Endothelial cell (in vitro differentiated cells): ENCODE results near the gene LSM3. TPM values are rescaled to one million over a fixed set of nuclear protein-coding genes. Genes with fewer than 3 reads are reported as not detected.

Experiments
- DNase-seq: peaks from one replicate; pipeline ENCODE4 v3.0.0; 2021; ENCODE audit warnings: low spot score
- H3K27ac Mint-ChIP-seq: one replicate; pipeline ENCODE4 v1.8.0; 2021; ENCODE audit warnings: mixed read lengths, inconsistent platforms; ENCODE audit not compliant: unreplicated experiment
- H3K27me3 Mint-ChIP-seq: one replicate; pipeline ENCODE4 v1.8.0; 2021; ENCODE audit warnings: mild to moderate bottlenecking, moderate library complexity, mixed read lengths, inconsistent platforms; ENCODE audit not compliant: unreplicated experiment
- H3K36me3 Mint-ChIP-seq: one replicate; pipeline ENCODE4 v1.8.0; 2021; ENCODE audit warnings: mild to moderate bottlenecking, low read depth, mixed read lengths, inconsistent platforms; ENCODE audit not compliant: unreplicated experiment
- H3K4me1 Mint-ChIP-seq: one replicate; pipeline ENCODE4 v1.8.0; 2021; ENCODE audit warnings: mild to moderate bottlenecking, mixed read lengths, inconsistent platforms; ENCODE audit not compliant: unreplicated experiment
- H3K4me3 Mint-ChIP-seq: one replicate; pipeline ENCODE4 v1.8.0; 2021; ENCODE audit warnings: mild to moderate bottlenecking, mixed read lengths, inconsistent platforms; ENCODE audit not compliant: unreplicated experiment
- H3K9me3 Mint-ChIP-seq: one replicate; pipeline ENCODE4 v1.8.0; 2021; ENCODE audit warnings: mixed read lengths, inconsistent platforms; ENCODE audit not compliant: unreplicated experiment
- total RNA-seq: library from RNA; stranded (reverse); fragmentation: NEBNext Ultra II Directional; extraction: Animal tissue kit (Norgen Biotek cat#: 25700); gene quantifications from one replicate; pipeline ENCODE4 v1.2.1, GENCODE V29; 2021; ENCODE audit not compliant: unreplicated experiment
- TF ChIP-seq, protein P1 (sequence below): fragments of 200-600 bp; sonication (generic); IDR thresholded peaks from one replicate; pipeline ENCODE4 v1.5.0; 2021; ENCODE audit warnings: antibody characterized with exemption; ENCODE audit not compliant: unreplicated experiment

The LSM3 gene
- total RNA-seq, 1 donor from 2014 or later: 14.7 TPM

DNA sequence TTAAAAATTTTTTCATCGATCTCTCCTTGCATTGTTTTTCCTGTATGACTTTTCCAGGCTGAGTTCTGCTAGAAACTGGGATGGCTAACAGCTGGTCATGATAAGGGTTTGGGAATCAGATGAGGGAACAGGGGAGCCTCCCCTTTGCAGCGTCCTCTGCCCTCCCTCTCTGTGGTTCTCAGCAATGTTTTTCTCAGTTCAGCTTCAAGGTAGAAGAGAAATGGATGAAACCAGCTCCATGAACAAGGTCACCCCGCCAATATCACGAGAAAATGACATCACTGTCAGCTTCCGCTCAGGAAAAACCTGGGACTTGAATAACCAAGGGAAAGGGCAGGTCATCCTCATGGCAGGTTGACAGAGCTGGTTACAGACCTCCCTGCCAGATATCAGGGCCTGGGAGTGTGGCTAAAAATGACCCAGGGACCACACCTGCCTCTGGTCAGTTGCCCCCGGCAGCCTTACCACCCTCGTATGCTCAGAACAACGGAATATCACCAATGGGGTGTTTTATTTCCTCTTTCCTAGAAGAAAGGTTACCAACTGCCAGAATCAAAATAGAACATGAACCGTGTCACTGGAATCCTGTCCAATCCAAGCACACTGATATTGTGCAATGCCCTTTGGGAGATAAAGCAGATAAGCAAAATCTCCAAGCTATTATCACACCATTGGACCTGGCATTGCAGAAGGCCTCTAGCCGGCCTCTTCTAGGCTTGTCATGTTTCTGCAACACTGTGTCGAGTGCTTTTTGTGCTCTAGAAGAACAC, 26.1 kb downstream of the LSM3 start:
- H3K27me3 Mint-ChIP-seq: peaks cover 3% of the 10 kb centered on the region
- peaks cover 14% of the 10 kb centered on the region for H3K4me1 Mint-ChIP-seq
- H3K9me3 Mint-ChIP-seq: no peaks in the 10 kb centered on the region

DNA sequence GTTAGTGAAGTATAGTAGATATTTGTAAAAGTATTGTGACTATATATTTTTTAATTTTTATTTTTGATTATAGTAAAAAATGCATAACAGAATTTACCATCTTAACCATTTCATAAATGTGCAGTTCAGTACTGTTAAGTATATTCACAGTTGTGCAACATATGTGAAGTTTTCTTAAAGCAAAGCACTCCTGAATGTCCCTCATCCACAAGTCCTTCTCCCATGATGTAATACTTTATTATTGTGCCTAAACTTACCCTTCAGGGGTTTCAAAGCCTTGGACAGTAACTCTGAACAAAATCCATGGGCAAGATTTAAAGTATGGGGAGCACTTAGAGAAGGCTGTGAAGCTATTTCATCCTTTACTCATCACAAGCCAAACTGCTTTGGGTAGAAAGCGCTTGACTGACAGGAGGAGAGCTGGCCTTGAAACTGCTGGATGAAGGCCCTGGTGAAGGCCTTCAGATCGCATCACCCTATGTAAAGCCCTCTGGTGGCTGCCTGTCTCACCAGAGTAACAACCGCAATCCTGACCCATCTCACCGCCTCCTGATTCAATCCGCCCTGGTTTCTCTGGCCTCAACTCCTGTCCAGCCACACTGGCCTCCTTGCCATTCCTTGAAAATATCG, 28.0 kb downstream of the LSM3 start:
- Mint-ChIP-seq H3K4me1 (peaks cover 25% of the 10 kb centered on the region), H3K27me3 (peaks cover 3% of the 10 kb centered on the region), H3K36me3 (no peaks in the 10 kb centered on the region), H3K27ac (no peak overlapping the region), H3K9me3 (no peaks in the 10 kb centered on the region), H3K4me3 (no peak overlapping the region)
- DNase-seq: no peak
- TF ChIP-seq, protein P1, sequence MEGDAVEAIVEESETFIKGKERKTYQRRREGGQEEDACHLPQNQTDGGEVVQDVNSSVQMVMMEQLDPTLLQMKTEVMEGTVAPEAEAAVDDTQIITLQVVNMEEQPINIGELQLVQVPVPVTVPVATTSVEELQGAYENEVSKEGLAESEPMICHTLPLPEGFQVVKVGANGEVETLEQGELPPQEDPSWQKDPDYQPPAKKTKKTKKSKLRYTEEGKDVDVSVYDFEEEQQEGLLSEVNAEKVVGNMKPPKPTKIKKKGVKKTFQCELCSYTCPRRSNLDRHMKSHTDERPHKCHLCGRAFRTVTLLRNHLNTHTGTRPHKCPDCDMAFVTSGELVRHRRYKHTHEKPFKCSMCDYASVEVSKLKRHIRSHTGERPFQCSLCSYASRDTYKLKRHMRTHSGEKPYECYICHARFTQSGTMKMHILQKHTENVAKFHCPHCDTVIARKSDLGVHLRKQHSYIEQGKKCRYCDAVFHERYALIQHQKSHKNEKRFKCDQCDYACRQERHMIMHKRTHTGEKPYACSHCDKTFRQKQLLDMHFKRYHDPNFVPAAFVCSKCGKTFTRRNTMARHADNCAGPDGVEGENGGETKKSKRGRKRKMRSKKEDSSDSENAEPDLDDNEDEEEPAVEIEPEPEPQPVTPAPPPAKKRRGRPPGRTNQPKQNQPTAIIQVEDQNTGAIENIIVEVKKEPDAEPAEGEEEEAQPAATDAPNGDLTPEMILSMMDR: no peak

More for the DNA sequence above, 26.1 kb downstream of the LSM3 start:
- TF ChIP-seq, protein P1: peak; percentile 8
- H3K36me3 Mint-ChIP-seq: no peaks in the 10 kb centered on the region
- no peak for DNase-seq
- H3K27ac Mint-ChIP-seq: no peak overlapping the region
- H3K4me3 Mint-ChIP-seq: no peak overlapping the region

- TF ChIP-seq, protein P1: no peak
- Mint-ChIP-seq H3K9me3 (no peaks in the 10 kb centered on the region), H3K4me3 (no peak overlapping the region), H3K4me1 (peaks cover 25% of the 10 kb centered on the region), H3K36me3 (no peaks in the 10 kb centered on the region), H3K27ac (no peak overlapping the region), H3K27me3 (no peaks in the 10 kb centered on the region)
- DNase-seq: no peak
These were observed 29.6 kb downstream of the LSM3 start for GRCh38 chr3:14208168-14208567.

- Mint-ChIP-seq H3K27me3 (no peaks in the 10 kb centered on the region), H3K4me1 (peaks cover 29% of the 10 kb centered on the region), H3K9me3 (no peaks in the 10 kb centered on the region), H3K36me3 (no peaks in the 10 kb centered on the region), H3K27ac (no peak overlapping the region), H3K4me3 (no peak overlapping the region)
- TF ChIP-seq, protein P1: no peak
- no peak for DNase-seq
These were observed 30.4 kb downstream of the LSM3 start for GRCh38 chr3:14208977-14209394.
